Epithelial cell of proximal tubule (primary cell): Measurements from ENCODE around the gene HEPHL1. TPM values are rescaled to one million over a fixed set of nuclear protein-coding genes. Genes with fewer than 3 reads are reported as not detected.
"Not testable (repeated sequence)": the region's sequence is repeated elsewhere in the genome, so short reads cannot be mapped to it uniquely, and the experiment has no call there.

Source experiments
- DNase-seq: peaks from one replicate; pipeline ENCODE4 v3.0.0-alpha.2; 2011; ENCODE audit warnings: low read depth
- H3K4me3 ChIP-seq: 2 replicates; pipeline ENCODE4 v1.5.1; 2011; ENCODE audit warnings: low read depth, mild to moderate bottlenecking, low read length
- CTCF ChIP-seq: conservative IDR thresholded peaks from 2 replicates; pipeline ENCODE4 v1.5.1; 2012; ENCODE audit warnings: low read depth, mild to moderate bottlenecking, low read length
- total RNA-seq: library from RNA; depleted of rRNA; stranded (reverse); fragments of >200 nt; gene quantifications from 2 replicates; pipeline ENCODE4 v1.2.3, GENCODE V29; 2015

HEPHL1 gene
- total RNA-seq, 1 donor from 2014 or later: not detected

GRCh38 chr11:94112206-94112953, 91.2 kb downstream of the HEPHL1 start:
- no peak for TF ChIP-seq CTCF
- H3K4me3 ChIP-seq: no peak overlapping the region
- DNase-seq: no peak

GRCh38 chr11:94117197-94117574, 96.0 kb downstream of the HEPHL1 start:
- no peak overlapping the region for H3K4me3 ChIP-seq
- no peak for DNase-seq
- no peak for TF ChIP-seq CTCF

GRCh38 chr11:94117871-94118270, 96.7 kb downstream of the HEPHL1 start:
- no peak for DNase-seq
- no peak overlapping the region for H3K4me3 ChIP-seq
- no peak for TF ChIP-seq CTCF

GRCh38 chr11:94119676-94120075, 98.5 kb downstream of the HEPHL1 start:
- DNase-seq: not testable (repeated sequence)

GRCh38 chr11:94120516-94120915, 99.4 kb downstream of the HEPHL1 start:
- H3K4me3 ChIP-seq, DNase-seq: not testable (repeated sequence)

More at GRCh38 chr11:94119676-94120075, 98.5 kb downstream of the HEPHL1 start:
- not testable (repeated sequence) for H3K4me3 ChIP-seq

- no peak for DNase-seq
- no peak overlapping the region for H3K4me3 ChIP-seq
- TF ChIP-seq CTCF: no peak
Measured at GRCh38 chr11:94120946-94121345, 99.8 kb downstream of the HEPHL1 start.

- no peak for TF ChIP-seq CTCF
- no peak overlapping the region for H3K4me3 ChIP-seq
- DNase-seq: no peak
Measured at GRCh38 chr11:94125407-94126115, 104.4 kb downstream of the HEPHL1 start.

GRCh38 chr11:94127638-94128037, 106.5 kb downstream of the HEPHL1 start:
- DNase-seq: no peak
- H3K4me3 ChIP-seq: peak overlapping the region; percentile 72
- no peak for TF ChIP-seq CTCF
